ENCODE data around the gene PDLIM7.

DNA sequence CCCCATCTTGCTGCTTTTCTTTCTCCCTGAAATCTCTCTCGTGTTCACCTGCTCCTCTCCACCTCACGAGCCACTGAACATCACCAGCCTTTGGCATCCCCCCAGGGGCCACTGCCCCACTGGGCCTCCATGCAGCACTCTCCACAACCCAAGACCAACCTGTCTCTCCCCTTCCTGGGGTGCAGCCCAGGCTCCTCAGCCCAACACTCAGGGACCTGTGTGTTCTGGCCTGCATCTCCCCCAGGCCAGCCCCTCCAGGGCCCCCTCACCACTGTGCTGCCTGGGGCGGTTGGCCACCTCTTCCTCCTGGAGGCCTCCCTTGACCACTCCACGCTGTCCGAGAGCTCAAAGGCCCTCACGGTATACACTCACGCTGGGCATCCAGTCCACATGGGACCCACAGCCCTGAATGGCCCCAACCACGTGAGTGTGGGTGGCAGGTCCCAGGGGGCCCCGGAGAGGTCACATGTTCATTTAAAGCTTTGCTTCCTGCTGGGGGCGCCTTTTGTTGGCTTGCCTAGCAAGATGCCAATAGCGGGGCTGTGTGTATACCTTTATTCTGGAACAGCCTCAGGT lies 12.7 kb upstream of the PDLIM7 start:
- TF ChIP-seq EZH2 (IDR thresholded peaks at IDR 0.05; ENCODE audit: borderline replicate concordance, low read depth, low read length, poor library complexity, severe bottlenecking) = no peak
- TF ChIP-seq, protein P1, sequence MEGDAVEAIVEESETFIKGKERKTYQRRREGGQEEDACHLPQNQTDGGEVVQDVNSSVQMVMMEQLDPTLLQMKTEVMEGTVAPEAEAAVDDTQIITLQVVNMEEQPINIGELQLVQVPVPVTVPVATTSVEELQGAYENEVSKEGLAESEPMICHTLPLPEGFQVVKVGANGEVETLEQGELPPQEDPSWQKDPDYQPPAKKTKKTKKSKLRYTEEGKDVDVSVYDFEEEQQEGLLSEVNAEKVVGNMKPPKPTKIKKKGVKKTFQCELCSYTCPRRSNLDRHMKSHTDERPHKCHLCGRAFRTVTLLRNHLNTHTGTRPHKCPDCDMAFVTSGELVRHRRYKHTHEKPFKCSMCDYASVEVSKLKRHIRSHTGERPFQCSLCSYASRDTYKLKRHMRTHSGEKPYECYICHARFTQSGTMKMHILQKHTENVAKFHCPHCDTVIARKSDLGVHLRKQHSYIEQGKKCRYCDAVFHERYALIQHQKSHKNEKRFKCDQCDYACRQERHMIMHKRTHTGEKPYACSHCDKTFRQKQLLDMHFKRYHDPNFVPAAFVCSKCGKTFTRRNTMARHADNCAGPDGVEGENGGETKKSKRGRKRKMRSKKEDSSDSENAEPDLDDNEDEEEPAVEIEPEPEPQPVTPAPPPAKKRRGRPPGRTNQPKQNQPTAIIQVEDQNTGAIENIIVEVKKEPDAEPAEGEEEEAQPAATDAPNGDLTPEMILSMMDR (conservative IDR thresholded peaks at IDR 0.05; ENCODE audit: low read depth, low read length) = no peak
